ENCODE measurements around the gene BLM.

- TF ChIP-seq POLR2A (IDR thresholded peaks at IDR 0.05) (no peak), CTCF (IDR thresholded peaks at IDR 0.05) (no peak), POLR2AphosphoS5 (IDR thresholded peaks at IDR 0.05) (no peak)
Observed at GRCh38 chr15:90711842-90712241, 5.3 kb upstream of the BLM start.

All from suprapubic skin (tissue), 4 donors.